ENCODE measurements around the gene PNKD. TPM values are rescaled to one million over a fixed set of nuclear protein-coding genes. Genes with fewer than 3 reads are reported as not detected.

PNKD gene
- total RNA-seq, result 20.6 and 21.9 TPM in 2 replicates

GRCh38 chr2:218269900-218270720, at the start of gene PNKD, which contains the start of gene AAMP:
Gene PNKD, plus strand, starts transcription at chr2:218270519. Its CDS starts 17 bp downstream, at chr2:218270536.
Gene AAMP, minus strand, starts transcription at chr2:218270137. Its CDS starts 51 bp downstream, at chr2:218270086.

DNA sequence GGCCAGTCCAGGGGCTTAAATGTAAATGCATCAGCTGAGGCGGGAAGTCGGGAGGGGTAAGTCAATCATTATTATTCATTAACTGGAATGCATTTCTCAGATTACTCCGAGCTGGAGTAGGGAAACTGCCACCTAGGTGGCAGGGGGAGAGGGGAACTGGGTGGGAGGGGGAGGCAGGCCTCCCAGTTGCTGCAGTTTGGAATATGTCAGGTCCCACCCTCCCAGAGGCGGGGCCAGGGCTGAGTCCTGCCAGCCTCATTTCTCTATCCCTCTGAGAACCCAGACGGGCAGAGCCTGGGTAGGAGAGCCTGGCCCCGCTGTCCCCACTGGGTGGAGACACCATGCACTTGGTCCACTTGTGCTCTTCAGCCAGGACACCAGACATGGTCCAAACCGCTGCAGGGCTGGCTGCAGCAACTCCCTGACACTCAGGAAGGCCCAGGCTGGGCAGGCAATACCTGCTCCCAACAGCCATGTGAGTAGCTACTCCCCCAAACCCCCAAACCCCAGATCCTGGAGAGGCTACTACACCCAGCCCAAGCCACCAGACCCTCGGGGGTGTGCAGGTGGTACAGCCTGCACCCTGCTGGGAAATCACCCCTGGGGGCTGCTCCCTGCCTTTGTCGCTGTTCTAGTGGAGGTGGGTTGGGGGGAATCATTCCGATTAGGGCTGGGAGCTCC, 9.4 kb upstream of the PNKD start, which contains the start of gene GPBAR1:
Gene GPBAR1 (plus strand): TSS at position 274 of the 681 bp plus-strand sequence. CDS start 1,710 bp downstream, outside the sequence.

DNA sequence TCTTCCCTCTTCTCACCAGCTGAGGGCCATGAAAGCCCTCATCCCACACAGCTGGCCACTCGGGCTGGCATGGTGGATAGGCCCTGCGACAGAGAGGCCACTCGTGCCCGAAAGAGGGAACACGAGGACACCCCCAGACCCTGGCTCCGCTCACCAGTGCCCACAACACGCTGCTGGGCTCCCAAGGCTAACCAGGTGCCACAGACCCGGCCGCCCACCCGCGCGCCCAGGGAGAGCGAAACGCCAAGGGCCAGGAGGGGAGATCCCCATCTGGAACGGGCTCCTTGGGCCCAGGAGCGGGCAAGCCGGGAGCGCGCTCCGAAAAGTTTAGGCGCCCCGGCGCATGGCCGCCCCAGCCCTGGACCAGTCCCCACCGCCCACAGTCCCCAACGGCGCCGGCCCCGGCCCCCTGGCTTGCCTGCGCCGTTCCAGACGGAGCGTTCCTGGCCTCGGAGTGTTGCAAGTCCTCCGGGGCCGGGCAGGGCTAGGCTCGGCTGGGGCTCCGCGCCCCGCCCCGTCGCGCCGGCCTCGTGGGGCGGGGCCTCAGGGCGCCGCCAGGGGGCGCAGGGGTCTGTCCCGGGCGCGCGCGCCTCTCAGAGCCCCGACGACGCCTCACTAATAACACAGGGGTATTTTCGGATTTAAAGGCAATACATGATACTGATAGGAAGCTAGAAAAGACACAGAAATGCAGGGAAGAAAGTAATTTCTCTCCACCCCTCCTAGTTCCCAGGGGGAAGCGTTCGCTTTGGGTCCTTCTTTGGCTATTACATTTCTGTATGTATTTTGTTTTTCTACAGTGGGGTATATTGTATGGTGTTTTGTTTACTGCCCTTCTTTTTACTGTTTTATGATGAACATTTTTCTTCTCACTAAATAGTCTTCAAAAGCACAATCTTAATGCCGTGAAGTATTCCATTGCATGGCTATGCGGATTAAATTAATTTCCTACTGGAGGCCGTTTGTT, 22.0 kb downstream of the PNKD start, which contains the start of gene TMBIM1:
Gene TMBIM1 (minus strand): TSS at position 456 of the 967 bp plus-strand sequence. CDS start 10,362 bp downstream, outside the sequence.

GRCh38 chr2:218381916-218382366, 111.6 kb downstream of the PNKD start, which contains the start of gene SLC11A1:
Gene SLC11A1, plus strand, starts transcription at chr2:218382273. Its CDS starts 96 bp downstream, at chr2:218382369.

Small RNA genes lying within 50 kb of the gene (small RNA-seq; reads per million reads assigned to genes)
- not detected for gene MIR6810

Other genes starting within 250 kb of the PNKD start
- gene RUFY4, start 201.3 kb upstream of the PNKD start, total RNA-seq, result 0.29 TPM in 1 of 2 replicates, not detected in the other
- gene CXCR2, start 144.5 kb upstream of the PNKD start, total RNA-seq, result not detected in 2 replicates
- not detected in 2 replicates for gene CXCR1, start 103.6 kb upstream of the PNKD start, total RNA-seq
- 459 and 566 TPM in 2 replicates for gene ARPC2, start 53.3 kb upstream of the PNKD start, total RNA-seq
- gene GPBAR1, start 9.5 kb upstream of the PNKD start, total RNA-seq, result 0.10 and 0.33 TPM in 2 replicates
- gene AAMP, start 382 bp upstream of the PNKD start, total RNA-seq, result 84.7 and 87.2 TPM in 2 replicates
- 132 and 142 TPM in 2 replicates for gene TMBIM1, start 22.0 kb downstream of the PNKD start, total RNA-seq
- gene CATIP, start 86.3 kb downstream of the PNKD start, total RNA-seq, result not detected in 2 replicates
- gene SLC11A1, start 111.8 kb downstream of the PNKD start, total RNA-seq, result under 0.01 and 0.10 TPM in 2 replicates
- 72.3 and 81.7 TPM in 2 replicates for gene CTDSP1, start 129.3 kb downstream of the PNKD start, total RNA-seq
- gene VIL1, start 148.6 kb downstream of the PNKD start, total RNA-seq, result not detected in 2 replicates

Data from vein endothelial cell (primary cell).